Mucosa of rectum (tissue), 2 donors: ENCODE data around the gene KCTD16.

ENCODE experiments used
- H3K27ac ChIP-seq, 2 donors: one replicate each; pipeline ENCODE4 v1.7.0; 2013; ENCODE audit warnings: inconsistent platforms in 2 of 2, low read depth in 2 of 2, low read length in 2 of 2
- H3K27me3 ChIP-seq, 2 donors: one replicate each; pipeline ENCODE4 v1.7.0; 2013; ENCODE audit warnings: low read length in 2 of 2; ENCODE audit not compliant: control insufficient read depth in 2 of 2, insufficient read depth in 2 of 2
- H3K36me3 ChIP-seq, 2 donors: one replicate each; pipeline ENCODE4 v1.7.0; 2013; ENCODE audit warnings: low read length in 2 of 2; ENCODE audit not compliant: control insufficient read depth in 2 of 2, insufficient read depth in 2 of 2
- H3K4me1 ChIP-seq, 2 donors: one replicate each; pipeline ENCODE4 v1.7.0; 2013; ENCODE audit warnings: low read length in 2 of 2, mild to moderate bottlenecking in 1 of 2; ENCODE audit not compliant: control insufficient read depth in 2 of 2, insufficient read depth in 2 of 2
- H3K4me3 ChIP-seq, 2 donors: one replicate each; pipeline ENCODE4 v1.7.0; 2013; ENCODE audit warnings: low read length in 2 of 2
- H3K9ac ChIP-seq, 2 donors: one replicate each; pipeline ENCODE4 v1.7.0; 2013; ENCODE audit warnings: low read length in 2 of 2, low read depth in 1 of 2, mild to moderate bottlenecking in 1 of 2
- H3K9me3 ChIP-seq, 2 donors: one replicate each; pipeline ENCODE4 v1.7.0; 2013; ENCODE audit warnings: low read length in 2 of 2; ENCODE audit not compliant: control insufficient read depth in 2 of 2
- donor health status: healthy.
- donor health status: Normal muscosa, but diverticular disease.

The KCTD16 gene

GRCh38 chr5:144323181-144323580, 152.5 kb downstream of the KCTD16 start:
- Histone ChIP-seq H3K4me1 (no peaks in the 10 kb centered on the region), H3K27ac (no peak overlapping the region), H3K27me3 (no peaks in the 10 kb centered on the region), H3K9ac (no peak overlapping the region), H3K36me3 (no peaks in the 10 kb centered on the region), H3K9me3 (no peaks in the 10 kb centered on the region), H3K4me3 (no peak overlapping the region)

GRCh38 chr5:144325532-144325931, 154.9 kb downstream of the KCTD16 start:
- H3K27ac ChIP-seq: no peak overlapping the region
- H3K4me3 ChIP-seq: no peak overlapping the region
- H3K9me3 ChIP-seq: no peaks in the 10 kb centered on the region
- no peak overlapping the region for H3K9ac ChIP-seq
- H3K4me1 ChIP-seq: no peaks in the 10 kb centered on the region
- H3K36me3 ChIP-seq: no peaks in the 10 kb centered on the region
- H3K27me3 ChIP-seq: no peaks in the 10 kb centered on the region

- Histone ChIP-seq H3K36me3 (no peaks in the 10 kb centered on the region), H3K27me3 (no peaks in the 10 kb centered on the region), H3K4me1 (no peaks in the 10 kb centered on the region), H3K27ac (no peak overlapping the region), H3K4me3 (no peak overlapping the region), H3K9ac (no peak overlapping the region), H3K9me3 (no peaks in the 10 kb centered on the region)
These were observed 157.8 kb downstream of the KCTD16 start for GRCh38 chr5:144328494-144328893.

GRCh38 chr5:144328980-144329379, 158.3 kb downstream of the KCTD16 start:
- Histone ChIP-seq H3K4me1 (no peaks in the 10 kb centered on the region), H3K27ac (no peak overlapping the region), H3K36me3 (no peaks in the 10 kb centered on the region), H3K4me3 (no peak overlapping the region), H3K9me3 (no peaks in the 10 kb centered on the region), H3K27me3 (no peaks in the 10 kb centered on the region), H3K9ac (no peak overlapping the region)

GRCh38 chr5:144329681-144330080, 159.0 kb downstream of the KCTD16 start:
- Histone ChIP-seq H3K9me3 (no peaks in the 10 kb centered on the region), H3K4me3 (no peak overlapping the region), H3K36me3 (no peaks in the 10 kb centered on the region), H3K27me3 (no peaks in the 10 kb centered on the region), H3K4me1 (no peaks in the 10 kb centered on the region), H3K9ac (no peak overlapping the region), H3K27ac (no peak overlapping the region)

GRCh38 chr5:144331361-144331760, 160.7 kb downstream of the KCTD16 start:
- Histone ChIP-seq H3K36me3 (no peaks in the 10 kb centered on the region), H3K4me3 (no peak overlapping the region), H3K27me3 (no peaks in the 10 kb centered on the region), H3K4me1 (no peaks in the 10 kb centered on the region), H3K9ac (no peak overlapping the region), H3K27ac (no peak overlapping the region), H3K9me3 (no peaks in the 10 kb centered on the region)

GRCh38 chr5:144332265-144332664, 161.6 kb downstream of the KCTD16 start:
- H3K4me1 ChIP-seq: no peaks in the 10 kb centered on the region
- no peaks in the 10 kb centered on the region for H3K27me3 ChIP-seq
- H3K27ac ChIP-seq: no peak overlapping the region
- H3K36me3 ChIP-seq: no peaks in the 10 kb centered on the region
- no peak overlapping the region for H3K4me3 ChIP-seq
- no peak overlapping the region for H3K9ac ChIP-seq
- H3K9me3 ChIP-seq: no peaks in the 10 kb centered on the region

GRCh38 chr5:144333336-144333920, 162.8 kb downstream of the KCTD16 start:
- no peaks in the 10 kb centered on the region for H3K4me1 ChIP-seq
- no peaks in the 10 kb centered on the region for H3K9me3 ChIP-seq
- no peaks in the 10 kb centered on the region for H3K36me3 ChIP-seq
- no peak overlapping the region for H3K27ac ChIP-seq
- no peak overlapping the region for H3K4me3 ChIP-seq
- H3K27me3 ChIP-seq: no peaks in the 10 kb centered on the region
- H3K9ac ChIP-seq: no peak overlapping the region

- H3K27ac ChIP-seq: no peak overlapping the region
- no peak overlapping the region for H3K9ac ChIP-seq
- no peak overlapping the region for H3K4me3 ChIP-seq
- no peaks in the 10 kb centered on the region for H3K27me3 ChIP-seq
- H3K4me1 ChIP-seq: no peaks in the 10 kb centered on the region
- no peaks in the 10 kb centered on the region for H3K36me3 ChIP-seq
- no peaks in the 10 kb centered on the region for H3K9me3 ChIP-seq
These were observed 164.9 kb downstream of the KCTD16 start for GRCh38 chr5:144335561-144335960.

- H3K27ac ChIP-seq: no peak overlapping the region
These were observed 165.7 kb downstream of the KCTD16 start for GRCh38 chr5:144336191-144336961.

More at GRCh38 chr5:144336191-144336961, 165.7 kb downstream of the KCTD16 start:
- no peaks in the 10 kb centered on the region for H3K36me3 ChIP-seq
- no peaks in the 10 kb centered on the region for H3K4me1 ChIP-seq
- no peaks in the 10 kb centered on the region for H3K9me3 ChIP-seq
- H3K4me3 ChIP-seq: no peak overlapping the region
- H3K9ac ChIP-seq: no peak overlapping the region
- no peaks in the 10 kb centered on the region for H3K27me3 ChIP-seq
